GM23248 (cell line): ENCODE data around the gene EFCAB8. TPM values are rescaled to one million over a fixed set of nuclear protein-coding genes. Genes with fewer than 3 reads are reported as not detected.

Experiments
- DNase-seq: peaks from one replicate; pipeline ENCODE4 v3.0.0-alpha.2; 2015
- H2AFZ ChIP-seq: fragments of 200-600 bp; sonication (generic); 2 replicates; pipeline ENCODE4 v1.6.1; 2016; ENCODE audit warnings: antibody characterized with exemption
- H3F3A ChIP-seq: fragments of 200-600 bp; sonication (generic); 2 replicates; pipeline ENCODE4 v1.6.1; 2016; ENCODE audit warnings: mild to moderate bottlenecking, antibody characterized with exemption, mixed run types; ENCODE audit not compliant: insufficient read depth
- H3K27ac ChIP-seq: fragments of 200-600 bp; sonication (generic); 2 replicates; pipeline ENCODE4 v1.5.1; 2016; ENCODE audit warnings: mild to moderate bottlenecking
- H3K27me3 ChIP-seq: fragments of 200-600 bp; sonication (generic); replicated peaks from 2 replicates; pipeline ENCODE4 v1.6.1; 2016; ENCODE audit warnings: mild to moderate bottlenecking; ENCODE audit not compliant: insufficient read depth
- H3K36me3 ChIP-seq: fragments of 200-600 bp; sonication (generic); 2 replicates; pipeline ENCODE4 v1.6.1; 2016; ENCODE audit warnings: low read depth, mild to moderate bottlenecking
- H3K4me1 ChIP-seq: fragments of 200-600 bp; sonication (generic); 2 replicates; pipeline ENCODE4 v1.6.1; 2016; ENCODE audit warnings: mild to moderate bottlenecking; ENCODE audit not compliant: insufficient read depth
- H3K4me2 ChIP-seq: fragments of 200-600 bp; sonication (generic); one replicate; pipeline ENCODE4 v1.6.1; 2016; ENCODE audit warnings: mild to moderate bottlenecking; ENCODE audit not compliant: unreplicated experiment
- H3K4me3 ChIP-seq: fragments of 200-600 bp; sonication (generic); 2 replicates; pipeline ENCODE4 v1.5.1; 2016; ENCODE audit warnings: mild to moderate bottlenecking
- H3K79me2 ChIP-seq: fragments of 200-600 bp; sonication (generic); 2 replicates; pipeline ENCODE4 v1.6.1; 2016; ENCODE audit warnings: mild to moderate bottlenecking; ENCODE audit not compliant: insufficient read depth
- H3K9ac ChIP-seq: fragments of 200-600 bp; sonication (generic); 2 replicates; pipeline ENCODE4 v1.6.1; 2016; ENCODE audit warnings: mild to moderate bottlenecking
- H3K9me2 ChIP-seq: fragments of 200-600 bp; sonication (generic); 2 replicates; pipeline ENCODE4 v1.6.1; 2016; ENCODE audit warnings: mixed run types, mild to moderate bottlenecking, moderate library complexity; ENCODE audit not compliant: insufficient read depth
- H3K9me3 ChIP-seq: fragments of 200-600 bp; sonication (generic); one replicate; pipeline ENCODE4 v1.6.1; 2017; ENCODE audit warnings: low read depth
- H4K20me1 ChIP-seq: fragments of 200-600 bp; sonication (generic); 2 replicates; pipeline ENCODE4 v1.6.0; 2016; ENCODE audit not compliant: insufficient read depth
- EZH2 ChIP-seq: fragments of 200-600 bp; sonication (generic); IDR thresholded peaks from 2 replicates; pipeline ENCODE4 v1.6.1; 2018; ENCODE audit warnings: antibody characterized with exemption, mild to moderate bottlenecking; ENCODE audit not compliant: insufficient read depth, poor library complexity, severe bottlenecking
- EZH2phosphoT487 ChIP-seq: fragments of 200-600 bp; sonication (generic); IDR thresholded peaks from 2 replicates; pipeline ENCODE4 v1.6.1; 2018; ENCODE audit warnings: antibody characterized with exemption, moderate library complexity, mild to moderate bottlenecking, low read depth; ENCODE audit not compliant: insufficient read depth
- WGBS, 2 experiments: methylation state at CpG; one replicate each; pipeline ENCODE4 v1.1.6; 2015 to 2017; ENCODE audit warnings: low lambda C conversion rate in 2 of 2, low coverage in 1 of 2; ENCODE audit errors: missing lambda C conversion rate in 2 of 2; 5-methylcytosine and 5-hydroxymethylcytosine counted together
- in situ Hi-C: fragments of 300-500 bp; cut with MboI; formaldehyde crosslinking; loops from 2 replicates; pipeline ENCODE4 v1.15.0; 2020
- polyA plus RNA-seq: library from polyadenylated mRNA; unstranded; fragments of >200 nt; fragmentation: Nextera tagmentation; extraction: Ambion mirVana; gene quantifications from 2 replicates; pipeline ENCODE4 v1.2.1, GENCODE V29; 2016
- total RNA-seq: library from RNA; depleted of rRNA; stranded (reverse); fragments of >200 nt; shearing (Covaris generic); gene quantifications from 2 replicates; pipeline ENCODE4 v1.2.3, GENCODE V29; 2014

The EFCAB8 gene
- total and polyA plus RNA-seq, 2 experiments from 2014 or later: not detected

DNA sequence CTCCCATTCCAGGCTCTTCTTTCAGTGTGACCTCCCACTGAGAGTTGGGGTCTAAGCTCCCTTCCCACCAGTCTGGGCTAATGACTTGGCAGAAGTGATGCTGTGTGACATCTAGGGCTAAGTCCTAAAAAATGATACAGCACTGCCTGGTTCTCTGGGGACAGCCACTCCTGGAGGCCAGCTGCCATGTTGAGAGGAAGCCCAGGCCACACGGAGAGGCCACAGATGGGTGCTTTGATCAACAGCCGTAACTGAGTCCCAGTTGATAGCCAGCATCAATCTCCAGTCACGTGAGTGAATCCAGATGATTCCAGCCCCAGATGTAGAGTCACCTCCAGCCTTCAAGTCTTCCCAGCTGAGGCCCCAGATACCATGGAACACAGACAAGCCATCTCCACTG lies 131.7 kb downstream of the EFCAB8 start:
- 2 to 10% methylated on average over 3 of the region's 3 CpGs for WGBS, 2 experiments
- no peaks in the 10 kb centered on the region for H3K36me3 ChIP-seq

DNA sequence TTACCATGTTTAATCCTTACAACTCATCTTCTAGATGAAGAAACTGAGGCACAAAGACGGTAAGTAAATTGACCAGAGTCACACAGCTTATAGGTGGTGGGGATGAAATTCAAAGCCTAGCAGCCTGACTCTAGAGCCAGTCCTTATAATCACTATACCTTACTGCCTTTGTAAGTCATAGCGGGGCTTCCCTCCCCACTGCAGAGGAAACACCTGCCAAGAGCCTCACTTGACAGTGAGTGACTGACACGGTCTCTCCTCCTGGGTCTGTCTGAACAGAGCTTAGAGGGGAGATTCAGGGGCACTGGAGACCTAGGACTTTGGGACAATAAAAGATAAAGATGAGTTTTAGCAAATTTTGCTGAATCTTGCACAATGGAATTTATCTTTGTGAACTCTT lies 132.7 kb downstream of the EFCAB8 start:
- Histone ChIP-seq H3K9ac (no peak overlapping the region), H3K4me2 (no peak overlapping the region), H2AFZ (no peak overlapping the region), H3K4me1 (no peaks in the 10 kb centered on the region), H3K36me3 (no peaks in the 10 kb centered on the region), H4K20me1 (no peaks in the 10 kb centered on the region), H3K4me3 (no peak overlapping the region), H3K9me2 (no peaks in the 10 kb centered on the region), H3F3A (no peaks in the 10 kb centered on the region), H3K27ac (no peak overlapping the region), H3K79me2 (no peaks in the 10 kb centered on the region), H3K9me3 (no peaks in the 10 kb centered on the region), H3K27me3 (peaks cover 35% of the 10 kb centered on the region)
- 35 to 43% methylated on average over 3 of the region's 3 CpGs for WGBS, 2 experiments
- DNase-seq: no peak
- in situ Hi-C loops: no loop called here
- TF ChIP-seq EZH2phosphoT487 (no peak), EZH2 (no peak)

More for the DNA sequence above, 131.7 kb downstream of the EFCAB8 start:
- Histone ChIP-seq H3K27me3 (peaks cover 31% of the 10 kb centered on the region), H4K20me1 (no peaks in the 10 kb centered on the region), H3F3A (no peaks in the 10 kb centered on the region), H3K9ac (no peak overlapping the region), H3K9me3 (no peaks in the 10 kb centered on the region), H3K4me1 (no peaks in the 10 kb centered on the region), H3K9me2 (no peaks in the 10 kb centered on the region), H3K4me3 (no peak overlapping the region), H3K27ac (no peak overlapping the region), H3K4me2 (no peak overlapping the region), H2AFZ (no peak overlapping the region), H3K79me2 (no peaks in the 10 kb centered on the region)
- DNase-seq: no peak
- TF ChIP-seq EZH2phosphoT487 (no peak), EZH2 (no peak)
- in situ Hi-C loops: no loop called here

GRCh38 chr20:32991792-32992641 lies 133.3 kb downstream of the EFCAB8 start:
- H3K9ac ChIP-seq: no peak overlapping the region
- TF ChIP-seq EZH2 (no peak), EZH2phosphoT487 (no peak)
- WGBS, 2 experiments: 30 to 39% methylated on average over 8 of the region's 8 CpGs
- no peaks in the 10 kb centered on the region for H3K9me3 ChIP-seq
- no peaks in the 10 kb centered on the region for H3K4me1 ChIP-seq
- no peaks in the 10 kb centered on the region for H4K20me1 ChIP-seq
- H3K4me3 ChIP-seq: no peak overlapping the region
- no peak for DNase-seq
- no peak overlapping the region for H3K27ac ChIP-seq
- no peaks in the 10 kb centered on the region for H3K79me2 ChIP-seq
- no peak overlapping the region for H2AFZ ChIP-seq
- H3K36me3 ChIP-seq: no peaks in the 10 kb centered on the region
- in situ Hi-C loops: no loop called here
- H3K4me2 ChIP-seq: no peak overlapping the region
- peaks cover 35% of the 10 kb centered on the region for H3K27me3 ChIP-seq
- H3K9me2 ChIP-seq: no peaks in the 10 kb centered on the region
- H3F3A ChIP-seq: no peaks in the 10 kb centered on the region

DNA sequence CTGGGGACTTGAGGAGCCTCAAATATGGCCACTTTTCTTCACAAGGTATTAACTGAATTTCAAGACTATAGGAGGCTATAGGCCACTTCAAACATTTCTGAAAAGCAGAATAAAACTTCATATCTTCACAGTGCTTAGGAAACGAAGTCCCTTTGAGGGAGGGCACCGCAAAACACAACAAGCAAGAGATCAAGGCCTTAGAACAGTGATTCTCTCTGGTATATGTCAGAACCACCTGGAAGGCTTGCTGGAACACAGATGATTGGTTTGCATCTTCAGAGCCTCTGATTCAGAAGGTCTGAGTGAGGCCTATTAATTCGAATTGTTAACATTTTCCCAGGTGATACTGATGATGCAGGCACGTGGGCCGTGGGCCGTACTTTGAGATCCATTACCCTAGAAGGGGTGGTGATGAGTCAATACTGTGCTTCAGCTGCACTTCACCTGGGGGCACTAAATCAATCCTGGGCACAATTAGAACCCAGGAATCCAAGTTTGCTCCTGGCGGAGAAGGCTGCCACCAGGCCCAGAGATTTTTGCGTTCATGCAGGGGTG lies 134.8 kb downstream of the EFCAB8 start:
- H3K36me3 ChIP-seq: no peaks in the 10 kb centered on the region
- 8 to 9% methylated on average over 8 of the region's 8 CpGs for WGBS, 2 experiments
- no peak overlapping the region for H3K27ac ChIP-seq
- H3K4me2 ChIP-seq: no peak overlapping the region
- DNase-seq: no peak
- no peaks in the 10 kb centered on the region for H3F3A ChIP-seq
- H3K4me1 ChIP-seq: no peaks in the 10 kb centered on the region
- no peaks in the 10 kb centered on the region for H3K79me2 ChIP-seq
- H3K9me2 ChIP-seq: no peaks in the 10 kb centered on the region
- no peak overlapping the region for H3K4me3 ChIP-seq
- in situ Hi-C loops: no loop called here
- H4K20me1 ChIP-seq: no peaks in the 10 kb centered on the region
- H2AFZ ChIP-seq: no peak overlapping the region
- H3K9ac ChIP-seq: no peak overlapping the region
- TF ChIP-seq EZH2 (no peak), EZH2phosphoT487 (no peak)
- H3K27me3 ChIP-seq: peaks cover 35% of the 10 kb centered on the region
- no peaks in the 10 kb centered on the region for H3K9me3 ChIP-seq
